Chondrocyte (in vitro differentiated cells): ENCODE data around the gene EXOC6. TPM values are rescaled to one million over a fixed set of nuclear protein-coding genes. Genes with fewer than 3 reads are reported as not detected.

Experiments used
- DNase-seq: peaks from one replicate; pipeline ENCODE4 v3.0.0; 2021; ENCODE audit warnings: mixed read lengths, low spot score
- H3K27ac Mint-ChIP-seq: one replicate; pipeline ENCODE4 v1.8.0; 2021; ENCODE audit warnings: mild to moderate bottlenecking, moderate library complexity, mixed read lengths; ENCODE audit not compliant: unreplicated experiment
- H3K27me3 Mint-ChIP-seq: 2 replicates; pipeline ENCODE4 v1.8.0; 2021; ENCODE audit warnings: low read depth, mixed read lengths
- H3K36me3 Mint-ChIP-seq: 2 replicates; pipeline ENCODE4 v1.8.0; 2021; ENCODE audit warnings: low read depth, mixed read lengths
- H3K4me1 Mint-ChIP-seq: 2 replicates; pipeline ENCODE4 v1.8.0; 2021; ENCODE audit warnings: low read depth, mild to moderate bottlenecking, mixed read lengths
- H3K4me3 Mint-ChIP-seq: one replicate; pipeline ENCODE4 v1.8.0; 2021; ENCODE audit warnings: mild to moderate bottlenecking, moderate library complexity, mixed read lengths; ENCODE audit not compliant: unreplicated experiment
- H3K9me3 Mint-ChIP-seq: 2 replicates; pipeline ENCODE4 v1.8.0; 2021; ENCODE audit warnings: low read depth, mixed read lengths
- CTCF ChIP-seq: fragments of 200-600 bp; sonication (generic); IDR thresholded peaks from 2 replicates; pipeline ENCODE4 v1.5.0; 2021; ENCODE audit warnings: antibody characterized with exemption, mild to moderate bottlenecking, moderate library complexity
- total RNA-seq: library from RNA; stranded (reverse); gene quantifications from 3 replicates; pipeline ENCODE4 v1.2.1, GENCODE V29; 2021

EXOC6 gene
- total RNA-seq, 1 donor from 2014 or later, result 7.2 TPM

GRCh38 chr10:92809840-92810239 is 38.5 kb upstream of the EXOC6 start:
- TF ChIP-seq CTCF, result no peak
- Mint-ChIP-seq H3K27me3 (peaks cover 10% of the 10 kb centered on the region), H3K9me3 (no peaks in the 10 kb centered on the region), H3K36me3 (no peaks in the 10 kb centered on the region), H3K27ac (no peak overlapping the region), H3K4me3 (no peak overlapping the region), H3K4me1 (no peaks in the 10 kb centered on the region)
- no peak for DNase-seq

GRCh38 chr10:92810934-92811532 is 37.3 kb upstream of the EXOC6 start:
- no peak for DNase-seq
- no peaks in the 10 kb centered on the region for H3K9me3 Mint-ChIP-seq
- TF ChIP-seq CTCF, result no peak
- H3K27me3 Mint-ChIP-seq, result peaks cover 10% of the 10 kb centered on the region
- no peaks in the 10 kb centered on the region for H3K4me1 Mint-ChIP-seq
- no peak overlapping the region for H3K4me3 Mint-ChIP-seq
- no peaks in the 10 kb centered on the region for H3K36me3 Mint-ChIP-seq
- no peak overlapping the region for H3K27ac Mint-ChIP-seq

GRCh38 chr10:92811986-92812385 is 36.3 kb upstream of the EXOC6 start:
- Mint-ChIP-seq H3K27ac (no peak overlapping the region), H3K27me3 (peaks cover 10% of the 10 kb centered on the region), H3K4me1 (no peaks in the 10 kb centered on the region), H3K36me3 (no peaks in the 10 kb centered on the region), H3K9me3 (no peaks in the 10 kb centered on the region), H3K4me3 (no peak overlapping the region)
- no peak for DNase-seq
- no peak for TF ChIP-seq CTCF

- no peak for TF ChIP-seq CTCF
- no peaks in the 10 kb centered on the region for H3K4me1 Mint-ChIP-seq
- H3K27me3 Mint-ChIP-seq, result peaks cover 8% of the 10 kb centered on the region
- no peak for DNase-seq
- no peaks in the 10 kb centered on the region for H3K9me3 Mint-ChIP-seq
- H3K36me3 Mint-ChIP-seq, result no peaks in the 10 kb centered on the region
- H3K4me3 Mint-ChIP-seq, result no peak overlapping the region
- no peak overlapping the region for H3K27ac Mint-ChIP-seq
Observed at GRCh38 chr10:92813979-92814378, 34.3 kb upstream of the EXOC6 start.

- no peaks in the 10 kb centered on the region for H3K36me3 Mint-ChIP-seq
- H3K27me3 Mint-ChIP-seq, result peaks cover 6% of the 10 kb centered on the region
- H3K9me3 Mint-ChIP-seq, result no peaks in the 10 kb centered on the region
- no peak overlapping the region for H3K4me3 Mint-ChIP-seq
- no peak for DNase-seq
- TF ChIP-seq CTCF, result no peak
- no peak overlapping the region for H3K27ac Mint-ChIP-seq
- no peaks in the 10 kb centered on the region for H3K4me1 Mint-ChIP-seq
Observed at GRCh38 chr10:92814790-92815189, 33.5 kb upstream of the EXOC6 start.
